Muscle of leg (tissue), 11 donors: ENCODE results near the gene UXS1. TPM values are rescaled to one million over a fixed set of nuclear protein-coding genes. Genes with fewer than 3 reads are reported as not detected.

Experiments
- DNase-seq: peaks from one replicate; pipeline ENCODE4 v3.0.0; 2013
- H3K27ac ChIP-seq: one replicate; pipeline ENCODE4 v1.5.1; 2013; ENCODE audit warnings: mild to moderate bottlenecking, low read length, control low read depth
- H3K27me3 ChIP-seq: one replicate; pipeline ENCODE4 v1.6.1; 2013; ENCODE audit warnings: low read length; ENCODE audit not compliant: control insufficient read depth, insufficient read depth
- H3K36me3 ChIP-seq: one replicate; pipeline ENCODE4 v1.6.1; 2013; ENCODE audit warnings: low read length; ENCODE audit not compliant: control insufficient read depth, insufficient read depth
- H3K4me1 ChIP-seq: one replicate; pipeline ENCODE4 v1.6.1; 2013; ENCODE audit warnings: low read length; ENCODE audit not compliant: control insufficient read depth, insufficient read depth
- H3K4me3 ChIP-seq: one replicate; pipeline ENCODE4 v1.5.1; 2013; ENCODE audit warnings: low read length, control low read depth
- H3K9me3 ChIP-seq: replicated peaks from 2 replicates; pipeline ENCODE4 v1.6.1; 2013; ENCODE audit warnings: low read depth, low read length; ENCODE audit not compliant: control insufficient read depth
- WGBS: methylation state at CpG from one replicate; pipeline ENCODE4 v1.1.5; 2013; ENCODE audit warnings: missing lambda C conversion rate; ENCODE audit not compliant: insufficient coverage; 5-methylcytosine and 5-hydroxymethylcytosine counted together
- polyA plus RNA-seq, 8 donors: library from polyadenylated mRNA; unstranded; fragments of 120-200 nt; gene quantifications; one replicate each; pipeline versions ENCODE4 v1.2.1 to v1.2.3, GENCODE V29; 2013; ENCODE audit warnings: inconsistent platforms in 1 of 8, low replicate concordance in 1 of 8; ENCODE audit not compliant: insufficient read length in 8 of 8, insufficient read depth in 1 of 8
- total RNA-seq: library from RNA; stranded (reverse); fragments of 120-200 nt; gene quantifications from one replicate; pipeline ENCODE4 v1.2.4, GENCODE V29; 2013

Gene UXS1
- total and polyA plus RNA-seq, 9 donors, result 31.0 to 42.7 (median 34.9) TPM

DNA sequence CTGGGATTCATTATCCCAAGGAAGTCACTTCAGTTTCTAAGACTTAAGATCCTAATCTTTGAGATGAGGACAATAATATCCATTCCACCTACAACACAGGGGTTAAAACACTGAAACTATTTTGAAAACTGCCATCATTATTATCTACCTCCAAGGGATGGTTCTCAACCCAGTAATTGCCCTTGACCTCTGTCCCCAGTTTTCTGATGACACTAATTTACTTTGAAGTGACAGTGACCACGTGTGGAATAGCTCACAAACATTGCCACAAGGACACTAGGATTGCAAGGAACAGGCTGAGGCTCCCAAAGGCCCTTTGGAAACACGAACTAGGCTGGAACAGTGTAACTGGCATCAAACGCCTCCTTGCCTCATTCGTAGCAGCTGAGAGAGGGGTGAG is 78.4 kb downstream of the UXS1 start:
- DNase-seq, result no peak
- Histone ChIP-seq H3K27ac (no peak overlapping the region), H3K9me3 (no peaks in the 10 kb centered on the region), H3K27me3 (no peaks in the 10 kb centered on the region), H3K4me1 (peaks cover 4% of the 10 kb centered on the region), H3K36me3 (peaks cover 29% of the 10 kb centered on the region), H3K4me3 (no peak overlapping the region)
- WGBS, result 90% methylated on average over 2 of the region's 4 CpGs

DNA sequence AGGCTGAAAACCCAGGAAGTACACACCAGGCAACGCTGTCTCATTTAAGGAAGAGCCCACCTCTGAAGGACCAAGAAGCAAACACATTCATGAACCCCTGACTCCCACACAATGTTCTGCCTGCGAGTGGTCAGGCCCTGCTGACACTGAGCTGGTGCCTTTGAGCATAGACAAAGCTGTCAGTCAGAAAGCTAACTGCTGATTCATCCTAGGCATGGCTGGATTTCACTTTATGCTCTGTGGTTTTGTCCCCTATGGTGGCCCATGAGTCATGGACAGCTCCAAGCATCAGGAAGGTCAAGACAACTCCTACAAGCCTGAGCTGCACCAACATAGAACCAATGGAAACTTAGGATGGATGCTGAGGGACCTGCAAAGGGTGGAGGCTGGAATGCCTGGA is 78.9 kb downstream of the UXS1 start:
- Histone ChIP-seq H3K4me3 (no peak overlapping the region), H3K4me1 (peaks cover 4% of the 10 kb centered on the region), H3K27me3 (no peaks in the 10 kb centered on the region), H3K9me3 (no peaks in the 10 kb centered on the region), H3K27ac (no peak overlapping the region), H3K36me3 (peaks cover 29% of the 10 kb centered on the region)
- WGBS, result 92% methylated on average over 1 of the region's 2 CpGs
- no peak for DNase-seq

DNA sequence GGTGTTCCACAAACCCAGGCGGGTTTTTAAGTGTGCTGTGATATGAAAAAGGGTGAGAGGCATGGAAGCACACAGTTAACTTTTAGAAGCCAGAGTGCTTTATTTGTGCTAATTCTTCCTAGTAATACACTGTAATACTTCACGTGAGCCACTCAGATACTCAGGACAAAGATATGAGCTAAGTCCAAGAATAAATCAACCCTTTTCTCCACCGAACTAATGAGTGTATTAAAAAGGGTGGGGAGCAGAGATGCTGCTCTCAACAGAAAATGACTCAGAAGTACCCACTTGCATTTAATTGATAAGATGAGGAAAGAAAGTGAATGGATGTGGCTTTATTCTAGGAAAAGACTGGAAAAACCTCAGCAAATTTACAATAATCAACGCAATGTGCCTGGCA is 79.9 kb downstream of the UXS1 start:
- H3K27ac ChIP-seq, result no peak overlapping the region
- H3K27me3 ChIP-seq, result no peaks in the 10 kb centered on the region
- H3K4me3 ChIP-seq, result no peak overlapping the region
- 100% methylated on average over 1 of the region's 4 CpGs for WGBS
- H3K9me3 ChIP-seq, result no peaks in the 10 kb centered on the region
- no peak for DNase-seq
- peaks cover 4% of the 10 kb centered on the region for H3K4me1 ChIP-seq
- H3K36me3 ChIP-seq, result peaks cover 27% of the 10 kb centered on the region

DNA sequence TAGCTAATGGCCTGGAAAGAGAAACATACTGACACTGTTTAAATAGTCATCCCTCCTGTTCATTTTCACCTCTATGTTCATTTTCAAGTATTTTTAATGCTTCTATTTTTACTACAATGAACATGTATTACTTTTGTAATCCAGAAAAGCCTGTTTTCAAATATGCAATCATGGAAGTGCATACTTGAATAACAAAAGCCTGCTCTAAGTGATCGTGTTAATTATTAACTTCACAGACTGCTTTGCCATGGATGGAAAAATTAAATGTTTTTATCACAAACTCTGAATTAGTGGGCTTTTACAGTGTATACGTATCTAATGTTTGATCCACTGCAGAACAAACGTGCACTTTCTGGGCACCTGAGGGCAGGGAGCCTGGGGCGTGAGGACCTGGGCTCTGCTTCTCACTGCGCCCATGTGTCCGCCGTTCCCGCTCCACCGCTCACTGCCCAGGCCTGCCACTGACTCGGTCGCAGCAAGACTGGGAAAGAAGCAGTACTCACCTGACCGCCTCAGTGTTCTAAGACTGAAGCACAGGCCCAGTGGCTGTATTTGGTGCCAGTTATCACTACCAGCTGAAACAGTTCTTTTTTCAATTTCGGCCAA is 80.6 kb downstream of the UXS1 start:
- peaks cover 27% of the 10 kb centered on the region for H3K36me3 ChIP-seq
- H3K27ac ChIP-seq, result no peak overlapping the region
- no peak for DNase-seq

DNA sequence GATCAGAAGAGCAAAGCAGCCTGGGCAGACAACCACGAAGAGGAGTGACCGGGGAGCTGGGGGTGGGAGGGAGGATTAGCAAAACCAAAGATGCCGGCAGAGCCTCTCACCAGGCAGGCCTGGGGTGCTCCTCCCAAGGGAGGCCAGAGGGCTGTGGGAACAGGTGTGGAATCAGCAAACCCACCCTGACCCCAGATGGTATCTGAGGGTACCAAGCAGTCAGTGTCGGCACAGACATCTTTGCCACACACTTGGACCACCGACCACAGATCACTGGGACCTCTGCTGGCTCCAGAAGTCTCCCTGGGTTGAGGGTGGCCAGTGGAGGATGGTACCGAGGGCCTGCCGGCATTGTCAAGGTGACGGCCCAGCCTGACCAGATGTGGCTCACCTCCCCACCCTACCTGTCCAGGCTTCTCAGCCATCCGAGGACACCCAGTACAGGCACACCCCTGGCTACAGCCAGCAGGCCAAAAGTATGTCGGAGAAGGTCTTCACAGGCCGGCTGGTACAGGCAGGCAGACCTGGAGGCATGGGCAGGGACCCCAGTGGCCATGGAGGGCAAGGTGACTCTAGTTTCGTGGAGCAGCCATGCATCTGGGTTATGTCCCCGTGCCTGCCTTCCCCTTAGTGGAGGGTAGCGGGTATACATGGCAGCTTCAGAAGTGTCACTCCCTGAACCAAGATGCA is 82.1 kb downstream of the UXS1 start:
- 91% methylated on average over 10 of the region's 14 CpGs for WGBS
- no peaks in the 10 kb centered on the region for H3K27me3 ChIP-seq
- H3K36me3 ChIP-seq, result peaks cover 27% of the 10 kb centered on the region

More for the DNA sequence above, 80.6 kb downstream of the UXS1 start:
- no peak overlapping the region for H3K4me3 ChIP-seq
- H3K4me1 ChIP-seq, result peaks cover 5% of the 10 kb centered on the region
- H3K27me3 ChIP-seq, result no peaks in the 10 kb centered on the region
- H3K9me3 ChIP-seq, result no peaks in the 10 kb centered on the region
- 94% methylated on average over 11 of the region's 13 CpGs for WGBS

DNA sequence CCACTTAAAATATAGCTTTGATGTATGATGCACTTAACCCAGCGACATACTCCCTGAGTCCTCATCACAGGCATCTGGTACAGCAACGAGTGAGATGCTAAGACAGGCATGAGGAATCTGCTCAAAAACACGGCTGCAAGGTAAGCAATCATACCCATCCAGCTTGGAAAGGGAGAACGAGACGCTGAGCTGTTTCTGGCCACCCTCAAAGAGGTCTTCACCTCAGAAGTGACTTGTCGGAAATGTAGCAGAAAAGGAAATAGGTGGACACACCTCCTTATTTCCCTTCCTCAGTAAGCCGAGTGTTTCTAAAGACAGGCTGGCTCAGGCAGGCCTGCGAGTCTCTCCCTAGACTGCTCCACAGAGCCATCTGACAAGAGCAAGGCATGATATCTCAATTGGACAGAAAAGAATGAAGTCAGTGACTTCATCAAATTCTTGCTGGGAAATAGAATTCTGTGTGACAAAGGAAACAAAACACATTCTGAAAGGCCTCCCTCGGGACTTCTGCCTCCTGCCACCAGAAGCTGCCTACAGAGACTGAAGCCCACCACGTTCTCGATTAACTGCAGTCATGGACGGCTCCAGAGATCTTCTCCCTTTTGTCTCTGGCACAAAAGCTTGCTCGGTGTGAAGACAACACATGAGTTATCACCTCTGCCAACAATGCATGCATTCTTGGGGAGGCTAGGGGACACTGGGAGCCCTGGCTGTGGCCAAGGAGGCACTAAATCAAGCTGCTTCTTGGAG is 84.3 kb downstream of the UXS1 start:
- Histone ChIP-seq H3K9me3 (no peaks in the 10 kb centered on the region), H3K4me3 (no peak overlapping the region), H3K36me3 (peaks cover 30% of the 10 kb centered on the region), H3K27ac (no peak overlapping the region), H3K4me1 (peaks cover 4% of the 10 kb centered on the region), H3K27me3 (no peaks in the 10 kb centered on the region)
- no peak for DNase-seq
- 80% methylated on average over 8 of the region's 13 CpGs for WGBS

More for the DNA sequence above, 82.1 kb downstream of the UXS1 start:
- peaks cover 4% of the 10 kb centered on the region for H3K4me1 ChIP-seq
- H3K27ac ChIP-seq, result no peak overlapping the region
- H3K4me3 ChIP-seq, result no peak overlapping the region
- no peak for DNase-seq
- H3K9me3 ChIP-seq, result no peaks in the 10 kb centered on the region

DNA sequence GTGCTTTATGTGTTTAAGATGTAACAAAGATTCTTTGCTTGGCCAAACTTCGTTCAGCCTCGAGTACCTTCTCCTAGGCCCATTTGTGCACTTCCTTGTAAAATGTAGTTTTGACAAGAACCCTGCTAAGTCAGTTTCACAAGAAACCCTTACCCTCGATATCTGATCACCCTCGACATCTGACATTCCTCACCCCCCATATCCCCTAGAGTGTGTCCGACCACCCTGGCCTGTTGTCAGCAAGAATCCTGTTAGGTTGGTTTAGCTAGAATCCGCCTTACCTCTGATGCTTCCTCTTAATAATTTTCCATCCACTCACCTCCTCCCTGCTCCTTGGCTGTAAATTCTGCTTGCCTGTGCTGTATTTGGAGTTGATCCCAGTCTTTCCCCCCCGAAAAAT is 85.3 kb downstream of the UXS1 start:
- Histone ChIP-seq H3K4me3 (no peak overlapping the region), H3K27ac (no peak overlapping the region), H3K27me3 (no peaks in the 10 kb centered on the region), H3K4me1 (peaks cover 4% of the 10 kb centered on the region), H3K36me3 (peaks cover 30% of the 10 kb centered on the region), H3K9me3 (no peaks in the 10 kb centered on the region)
- DNase-seq, result no peak
- WGBS, result 53% methylated on average over 6 of the region's 7 CpGs

DNA sequence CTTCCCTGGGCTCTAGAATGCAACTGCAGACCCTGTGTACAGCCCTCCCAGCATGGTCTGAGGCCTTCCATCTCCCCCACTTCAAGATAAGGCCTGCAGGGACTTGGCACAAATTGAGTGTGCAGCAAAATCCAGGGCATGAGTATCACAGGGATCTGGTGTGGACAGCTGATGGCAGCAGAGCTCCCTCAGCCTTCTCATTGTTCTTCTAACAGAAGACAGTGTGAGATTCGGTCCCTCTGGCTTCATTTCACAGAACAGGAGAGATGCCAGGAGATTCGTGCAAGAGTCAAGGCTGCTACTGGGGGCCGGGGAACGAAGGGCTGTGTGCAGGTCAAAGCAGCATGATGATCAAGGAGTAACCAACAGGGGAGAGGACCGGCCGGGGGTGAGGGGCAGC is 85.8 kb downstream of the UXS1 start:
- Histone ChIP-seq H3K36me3 (peaks cover 32% of the 10 kb centered on the region), H3K9me3 (no peaks in the 10 kb centered on the region), H3K4me1 (peaks cover 4% of the 10 kb centered on the region), H3K27me3 (no peaks in the 10 kb centered on the region), H3K27ac (no peak overlapping the region), H3K4me3 (no peak overlapping the region)
- WGBS, result 33% methylated on average over 6 of the region's 6 CpGs
- peak; percentile 43 for DNase-seq

DNA sequence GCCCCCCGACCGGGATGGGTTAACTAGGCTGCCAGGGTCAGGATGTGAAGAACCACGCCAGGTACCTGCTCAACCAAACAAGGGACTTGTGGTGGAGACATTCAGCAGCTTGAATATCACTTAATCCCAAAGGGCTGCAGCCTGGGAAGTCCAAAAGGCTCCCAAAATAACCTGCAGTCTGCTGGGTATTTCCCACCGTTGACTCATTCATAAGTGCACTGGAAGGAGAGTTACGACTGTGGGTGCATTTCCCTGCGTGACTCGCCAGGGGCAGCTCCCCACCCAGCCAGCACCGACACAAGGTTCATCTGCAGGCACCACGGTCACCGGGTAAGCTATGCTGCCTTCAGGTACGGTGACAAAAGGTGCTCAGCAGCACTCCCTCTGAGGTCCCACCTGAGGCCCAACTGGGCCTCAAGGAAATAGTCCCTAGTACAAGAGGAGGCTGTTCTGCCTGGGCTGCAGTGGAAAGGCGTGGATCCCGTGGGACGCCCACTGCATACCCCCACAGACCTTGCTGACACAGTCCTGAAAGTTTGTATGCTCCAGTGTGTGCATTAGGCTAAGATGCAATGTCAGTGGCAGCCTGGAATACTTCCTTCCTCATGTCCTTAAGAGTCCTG is 86.5 kb downstream of the UXS1 start:
- DNase-seq, result no peak
- H3K27ac ChIP-seq, result no peak overlapping the region
- H3K9me3 ChIP-seq, result no peaks in the 10 kb centered on the region
- no peaks in the 10 kb centered on the region for H3K27me3 ChIP-seq
- H3K4me1 ChIP-seq, result peaks cover 4% of the 10 kb centered on the region
- WGBS, result 84% methylated on average over 11 of the region's 14 CpGs
- peaks cover 34% of the 10 kb centered on the region for H3K36me3 ChIP-seq
- no peak overlapping the region for H3K4me3 ChIP-seq
